ENCODE data around the gene QRICH2. TPM values are rescaled to one million over a fixed set of nuclear protein-coding genes. Genes with fewer than 3 reads are reported as not detected.

The QRICH2 gene
- total and polyA plus RNA-seq, 9 of the 15 experiments (the other 6 are each of a cell fraction or from before 2014, with no cell fraction given) = 0.03 to 1.6 (median 0.81) TPM

DNA sequence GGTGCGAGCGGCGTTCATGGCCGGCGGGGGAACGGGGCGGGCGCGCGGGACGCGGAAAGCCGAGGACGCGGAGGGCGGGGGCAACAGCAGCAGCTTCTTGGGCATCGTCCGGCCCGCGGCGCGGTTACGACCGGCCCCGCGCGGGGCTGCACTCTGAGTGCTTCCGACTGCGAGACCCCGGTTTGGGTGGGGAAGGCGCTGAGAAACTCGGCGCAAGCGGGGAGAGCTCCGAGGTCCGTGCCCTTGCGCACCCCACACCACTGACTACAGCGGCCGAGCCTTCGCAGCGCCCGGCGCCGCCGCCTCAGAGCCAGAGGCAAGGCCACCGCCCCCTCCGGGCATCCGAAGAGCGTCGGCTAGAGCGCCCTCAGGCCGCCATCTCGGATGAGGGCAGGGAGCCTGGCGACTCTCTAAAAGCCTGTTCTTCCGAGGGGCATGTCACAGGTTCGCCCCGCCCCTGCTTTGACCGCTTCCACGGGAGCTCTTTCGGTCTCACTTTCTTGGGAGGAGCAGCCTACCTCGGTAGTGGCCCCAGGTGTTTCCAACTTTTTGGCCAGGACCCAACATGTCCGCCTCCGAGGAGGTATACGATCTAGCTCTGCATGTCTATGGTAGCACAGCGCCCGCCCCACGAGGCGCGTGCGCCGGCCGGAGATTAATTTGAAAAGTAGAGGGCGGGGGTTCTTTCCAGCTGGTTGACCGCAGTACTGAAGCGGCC is 45.7 kb upstream of the QRICH2 start, which contains the start of gene PRPSAP1 (continued):
- TF ChIP-seq, protein P1, sequence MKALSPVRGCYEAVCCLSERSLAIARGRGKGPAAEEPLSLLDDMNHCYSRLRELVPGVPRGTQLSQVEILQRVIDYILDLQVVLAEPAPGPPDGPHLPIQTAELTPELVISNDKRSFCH (CRISPR knock-in tag; IDR thresholded peaks at IDR 0.05) = no peak
- TF ChIP-seq, protein P1 (tag; IDR thresholded peaks at IDR 0.05) = peak; percentile 97
- TF ChIP-seq, protein P2, sequence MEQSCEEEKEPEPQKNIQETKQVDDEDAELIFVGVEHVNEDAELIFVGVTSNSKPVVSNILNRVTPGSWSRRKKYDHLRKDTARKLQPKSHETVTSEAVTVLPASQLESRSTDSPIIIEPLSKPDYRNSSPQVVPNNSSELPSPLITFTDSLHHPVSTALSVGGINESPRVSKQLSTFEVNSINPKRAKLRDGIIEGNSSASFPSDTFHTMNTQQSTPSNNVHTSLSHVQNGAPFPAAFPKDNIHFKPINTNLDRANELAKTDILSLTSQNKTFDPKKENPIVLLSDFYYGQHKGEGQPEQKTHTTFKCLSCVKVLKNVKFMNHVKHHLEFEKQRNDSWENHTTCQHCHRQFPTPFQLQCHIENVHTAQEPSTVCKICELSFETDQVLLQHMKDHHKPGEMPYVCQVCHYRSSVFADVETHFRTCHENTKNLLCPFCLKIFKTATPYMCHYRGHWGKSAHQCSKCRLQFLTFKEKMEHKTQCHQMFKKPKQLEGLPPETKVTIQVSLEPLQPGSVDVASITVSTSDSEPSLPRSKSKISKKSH (CRISPR knock-in tag; IDR thresholded peaks at IDR 0.05) = no peak
- TF ChIP-seq SAP30 (IDR thresholded peaks at IDR 0.05; ENCODE audit: borderline replicate concordance, insufficient read depth, low read depth, low read length, poor library complexity, severe bottlenecking) (peak; percentile 74), SAFB2 (IDR thresholded peaks at IDR 0.05; ENCODE audit: borderline replicate concordance, low read depth, low read length, severe bottlenecking) (no peak), SMARCC2 (IDR thresholded peaks at IDR 0.05; ENCODE audit: low read depth) (no peak), PHB (CRISPR knock-in tag; IDR thresholded peaks at IDR 0.05) (no peak), RFX7 (CRISPR knock-in tag; IDR thresholded peaks at IDR 0.05) (no peak), ZNF717 (CRISPR knock-in tag; IDR thresholded peaks at IDR 0.05) (no peak), LARP7 (IDR thresholded peaks at IDR 0.05) (no peak), ARHGAP35 (IDR thresholded peaks at IDR 0.05; ENCODE audit: partially characterized antibody) (no peak), PBX2 (CRISPR knock-in tag; IDR thresholded peaks at IDR 0.05; ENCODE audit: low read depth) (no peak), PBX2 (tag; conservative IDR thresholded peaks at IDR 0.05; ENCODE audit: low read depth) (peak; percentile 50), KLF10 (CRISPR knock-in tag; IDR thresholded peaks at IDR 0.05) (no peak), TARDBP (IDR thresholded peaks at IDR 0.05) (0 out of 2 replicates have a peak, but pooled peaks have one; percentile 54), ZNF347 (CRISPR knock-in tag; IDR thresholded peaks at IDR 0.05; ENCODE audit: low read depth) (no peak), MTF1 (CRISPR knock-in tag; IDR thresholded peaks at IDR 0.05; ENCODE audit: borderline replicate concordance) (no peak), ZNF146 (CRISPR knock-in tag; IDR thresholded peaks at IDR 0.05; ENCODE audit: unreplicated experiment) (no peak)
- TF ChIP-seq, protein P3, sequence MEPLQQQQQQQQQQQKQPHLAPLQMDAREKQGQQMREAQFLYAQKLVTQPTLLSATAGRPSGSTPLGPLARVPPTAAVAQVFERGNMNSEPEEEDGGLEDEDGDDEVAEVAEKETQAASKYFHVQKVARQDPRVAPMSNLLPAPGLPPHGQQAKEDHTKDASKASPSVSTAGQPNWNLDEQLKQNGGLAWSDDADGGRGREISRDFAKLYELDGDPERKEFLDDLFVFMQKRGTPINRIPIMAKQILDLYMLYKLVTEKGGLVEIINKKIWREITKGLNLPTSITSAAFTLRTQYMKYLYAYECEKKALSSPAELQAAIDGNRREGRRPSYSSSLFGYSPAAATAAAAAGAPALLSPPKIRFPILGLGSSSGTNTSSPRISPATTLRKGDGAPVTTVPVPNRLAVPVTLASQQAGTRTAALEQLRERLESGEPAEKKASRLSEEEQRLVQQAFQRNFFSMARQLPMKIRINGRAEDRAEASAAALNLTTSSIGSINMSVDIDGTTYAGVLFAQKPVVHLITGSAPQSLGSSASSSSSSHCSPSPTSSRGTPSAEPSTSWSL (CRISPR knock-in tag; IDR thresholded peaks at IDR 0.05; ENCODE audit: borderline replicate concordance) = no peak
- TF ChIP-seq, protein P4, sequence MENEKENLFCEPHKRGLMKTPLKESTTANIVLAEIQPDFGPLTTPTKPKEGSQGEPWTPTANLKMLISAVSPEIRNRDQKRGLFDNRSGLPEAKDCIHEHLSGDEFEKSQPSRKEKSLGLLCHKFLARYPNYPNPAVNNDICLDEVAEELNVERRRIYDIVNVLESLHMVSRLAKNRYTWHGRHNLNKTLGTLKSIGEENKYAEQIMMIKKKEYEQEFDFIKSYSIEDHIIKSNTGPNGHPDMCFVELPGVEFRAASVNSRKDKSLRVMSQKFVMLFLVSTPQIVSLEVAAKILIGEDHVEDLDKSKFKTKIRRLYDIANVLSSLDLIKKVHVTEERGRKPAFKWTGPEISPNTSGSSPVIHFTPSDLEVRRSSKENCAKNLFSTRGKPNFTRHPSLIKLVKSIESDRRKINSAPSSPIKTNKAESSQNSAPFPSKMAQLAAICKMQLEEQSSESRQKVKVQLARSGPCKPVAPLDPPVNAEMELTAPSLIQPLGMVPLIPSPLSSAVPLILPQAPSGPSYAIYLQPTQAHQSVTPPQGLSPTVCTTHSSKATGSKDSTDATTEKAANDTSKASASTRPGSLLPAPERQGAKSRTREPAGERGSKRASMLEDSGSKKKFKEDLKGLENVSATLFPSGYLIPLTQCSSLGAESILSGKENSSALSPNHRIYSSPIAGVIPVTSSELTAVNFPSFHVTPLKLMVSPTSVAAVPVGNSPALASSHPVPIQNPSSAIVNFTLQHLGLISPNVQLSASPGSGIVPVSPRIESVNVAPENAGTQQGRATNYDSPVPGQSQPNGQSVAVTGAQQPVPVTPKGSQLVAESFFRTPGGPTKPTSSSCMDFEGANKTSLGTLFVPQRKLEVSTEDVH (IDR thresholded peaks at IDR 0.05; ENCODE audit: low read depth, partially characterized antibody) = peak; percentile 74

Data from K562 (cell line).